ENCODE data around the gene FOXN1. TPM values are rescaled to one million over a fixed set of nuclear protein-coding genes. Genes with fewer than 3 reads are reported as not detected.
A peak's percentile ranks its signal among the peaks of the same experiment; 100 is the strongest.

Gene FOXN1
- total RNA-seq, 1 experiment from 2014 or later: 0.48 TPM

GRCh38 chr17:28474111-28474531 is 32.0 kb upstream of the FOXN1 start:
- intact Hi-C loops (cut with micrococcal nuclease; ENCODE audit: unreplicated experiment): loop anchor here (2.0 kb wide), 1 partner anchor 15 kb away; no protein-coding TSS in a partner anchor
- H3K4me1 ChIP-seq: peaks cover 70% of the 10 kb centered on the region
- no peak for TF ChIP-seq CTCF (IDR thresholded peaks at IDR 0.05; ENCODE audit: insufficient read depth in 1 of 2, low read depth in 1 of 2, low read length in 1 of 2, severe bottlenecking in 1 of 2, unreplicated experiment in 1 of 2)
- H3K4me3 ChIP-seq (ENCODE audit: low read depth, low read length): no peak overlapping the region
- H3K27ac Mint-ChIP-seq (ENCODE audit: unreplicated experiment): no peak overlapping the region
- POLR2A ChIA-PET: no interaction called here
- H3K36me3 Mint-ChIP-seq (ENCODE audit: insufficient read depth, unreplicated experiment): no peaks in the 10 kb centered on the region
- peaks cover 65% of the 10 kb centered on the region for H3K4me1 Mint-ChIP-seq (ENCODE audit: low read depth, unreplicated experiment)
- BruUV-seq (replicated peaks): no TSS peak
- CTCF ChIA-PET: no interaction called here
- H3K9me3 Mint-ChIP-seq (ENCODE audit: unreplicated experiment): no peaks in the 10 kb centered on the region
- H3K36me3 ChIP-seq (ENCODE audit: control insufficient read depth, insufficient read depth, low read length): no peaks in the 10 kb centered on the region
- H3K9me3 ChIP-seq: no peaks in the 10 kb centered on the region
- H3K4me3 Mint-ChIP-seq (ENCODE audit: unreplicated experiment): no peak overlapping the region
- no peaks in the 10 kb centered on the region for H3K27me3 ChIP-seq (replicated peaks; ENCODE audit: control insufficient read depth, insufficient read depth, low read length)
- no peaks in the 10 kb centered on the region for H3K27me3 Mint-ChIP-seq (ENCODE audit: insufficient read depth, unreplicated experiment)
- peak in 1 of 2 experiments; percentile 38 for DNase-seq

GRCh38 chr17:28475151-28475900 is 30.8 kb upstream of the FOXN1 start:
- ChIA-PET POLR2A (interaction anchor here (0.5 to 1.0 kb wide), 6 partner anchors 9 to 236 kb away, joined by 3 to 6 read pairs (median 4); partner anchors contain the start of genes POLDIP2, PROCA1 and VTN), CTCF (interaction anchor here (0.6 to 1.0 kb wide), 6 partner anchors 9 to 118 kb away, joined by 3 to 10 read pairs (median 4); partner anchors contain the start of genes POLDIP2 and VTN)
- no peak for TF ChIP-seq CTCF (IDR thresholded peaks at IDR 0.05; ENCODE audit: insufficient read depth in 1 of 2, low read depth in 1 of 2, low read length in 1 of 2, severe bottlenecking in 1 of 2, unreplicated experiment in 1 of 2)
- H3K27me3 Mint-ChIP-seq (ENCODE audit: insufficient read depth, unreplicated experiment): no peaks in the 10 kb centered on the region
- H3K27ac Mint-ChIP-seq (ENCODE audit: unreplicated experiment): peak overlapping the region; percentile 60
- no peaks in the 10 kb centered on the region for H3K9me3 Mint-ChIP-seq (ENCODE audit: unreplicated experiment)
- peaks cover 76% of the 10 kb centered on the region for H3K4me1 ChIP-seq
- BruUV-seq (replicated peaks): no TSS peak
- H3K36me3 ChIP-seq (ENCODE audit: control insufficient read depth, insufficient read depth, low read length): no peaks in the 10 kb centered on the region
- H3K4me3 ChIP-seq (ENCODE audit: low read depth, low read length): no peak overlapping the region
- H3K4me3 Mint-ChIP-seq (ENCODE audit: unreplicated experiment): peak overlapping the region; percentile 47
- intact Hi-C loops (cut with micrococcal nuclease; ENCODE audit: unreplicated experiment): loop anchor here (1.0 to 2.0 kb wide), 4 partner anchors 9 to 58 kb away; no protein-coding TSS in a partner anchor
- no peaks in the 10 kb centered on the region for H3K36me3 Mint-ChIP-seq (ENCODE audit: insufficient read depth, unreplicated experiment)
- no peaks in the 10 kb centered on the region for H3K9me3 ChIP-seq
- no peaks in the 10 kb centered on the region for H3K27me3 ChIP-seq (replicated peaks; ENCODE audit: control insufficient read depth, insufficient read depth, low read length)
- peak; percentile 84 to 87 for DNase-seq
- peaks cover 57% of the 10 kb centered on the region for H3K4me1 Mint-ChIP-seq (ENCODE audit: low read depth, unreplicated experiment)

GRCh38 chr17:28476076-28476865 is 29.9 kb upstream of the FOXN1 start:
- ChIA-PET POLR2A (interaction anchor here (0.6 kb wide), 1 partner anchor 235 kb away, joined by 6 read pairs; the partner anchor contains the start of gene PROCA1), CTCF (no interaction called here)
- Mint-ChIP-seq H3K4me3 (ENCODE audit: unreplicated experiment) (peak overlapping the region; percentile 47), H3K9me3 (ENCODE audit: unreplicated experiment) (no peaks in the 10 kb centered on the region), H3K27ac (ENCODE audit: unreplicated experiment) (peak overlapping the region; percentile 60), H3K36me3 (ENCODE audit: insufficient read depth, unreplicated experiment) (no peaks in the 10 kb centered on the region), H3K4me1 (ENCODE audit: low read depth, unreplicated experiment) (peaks cover 57% of the 10 kb centered on the region), H3K27me3 (ENCODE audit: insufficient read depth, unreplicated experiment) (no peaks in the 10 kb centered on the region)
- no peaks in the 10 kb centered on the region for H3K27me3 ChIP-seq (replicated peaks; ENCODE audit: control insufficient read depth, insufficient read depth, low read length)
- H3K9me3 ChIP-seq: no peaks in the 10 kb centered on the region
- intact Hi-C loops (cut with micrococcal nuclease; ENCODE audit: unreplicated experiment): no loop called here
- no peaks in the 10 kb centered on the region for H3K36me3 ChIP-seq (ENCODE audit: control insufficient read depth, insufficient read depth, low read length)
- no peak for DNase-seq
- H3K4me3 ChIP-seq (ENCODE audit: low read depth, low read length): no peak overlapping the region
- TF ChIP-seq CTCF (IDR thresholded peaks at IDR 0.05; ENCODE audit: insufficient read depth in 1 of 2, low read depth in 1 of 2, low read length in 1 of 2, severe bottlenecking in 1 of 2, unreplicated experiment in 1 of 2): no peak
- peaks cover 76% of the 10 kb centered on the region for H3K4me1 ChIP-seq
- no TSS peak for BruUV-seq (replicated peaks)
